HG03066 (cell line): ENCODE data around the gene BMP7.

ENCODE experiments used
- ATAC-seq: cut with Tn5 transposase; IDR thresholded peaks from one replicate; pipeline ENCODE4 v1.9.1; 2021; ENCODE audit warnings: low read depth; ENCODE audit not compliant: unreplicated experiment

BMP7 gene

DNA sequence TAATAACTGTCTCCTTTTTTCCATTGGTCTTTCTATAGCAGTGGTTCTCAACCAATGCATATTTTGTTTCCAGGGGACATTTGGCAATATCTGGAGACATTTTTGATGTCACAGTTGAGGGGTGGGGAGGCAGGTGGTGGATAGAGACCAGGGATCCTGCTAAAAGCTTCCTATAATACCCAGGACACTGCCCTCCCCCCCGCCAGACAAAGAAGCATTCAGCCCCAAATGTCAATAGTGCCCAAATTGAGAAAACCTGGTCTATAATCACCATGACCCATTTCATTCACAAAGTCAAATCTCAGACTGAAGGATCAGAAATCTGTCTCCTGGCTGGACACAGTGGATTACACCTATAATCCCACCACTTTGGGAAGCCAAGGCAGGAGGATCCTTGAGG is 128.8 kb downstream of the BMP7 start:
- ATAC-seq, result no peak

DNA sequence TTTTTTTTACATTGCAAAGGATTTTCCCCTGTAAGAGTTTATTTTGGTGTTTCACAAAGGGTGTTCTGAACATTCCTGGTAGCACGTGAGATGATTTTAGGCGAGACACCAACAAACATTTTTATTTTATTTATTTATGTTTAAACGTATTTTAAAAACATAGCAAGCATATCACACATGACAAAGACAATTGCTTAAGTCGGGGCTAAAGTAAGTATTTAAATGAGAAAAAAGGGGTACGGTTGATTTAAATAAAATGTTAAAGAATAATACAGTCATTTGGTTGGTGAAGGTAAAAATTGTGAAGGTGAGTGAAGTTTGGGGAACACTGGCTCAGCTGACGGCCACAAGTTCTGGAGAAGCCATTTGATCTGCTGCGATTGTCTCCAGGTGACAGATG is 129.7 kb downstream of the BMP7 start:
- ATAC-seq, result no peak

DNA sequence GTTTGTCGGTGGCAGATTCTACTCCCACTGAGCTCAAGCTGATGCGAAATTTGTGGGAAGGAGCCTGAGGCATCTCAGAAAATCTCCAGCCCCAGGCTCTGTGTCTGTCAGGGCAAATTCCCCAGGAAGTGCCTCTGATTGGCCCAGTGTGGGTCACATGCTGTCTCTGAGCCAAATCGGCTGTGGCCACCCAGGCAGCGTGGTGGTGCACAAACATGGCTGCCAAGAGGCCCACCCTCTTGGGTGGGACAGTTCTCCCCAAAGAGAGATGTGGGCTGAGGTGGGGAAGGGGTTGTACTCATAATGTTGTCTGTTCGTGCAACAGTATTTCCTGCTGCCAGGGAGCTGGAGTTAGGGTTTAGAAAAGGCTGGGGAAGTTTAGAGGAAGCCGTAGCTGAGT is 130.6 kb downstream of the BMP7 start:
- ATAC-seq, result no peak

DNA sequence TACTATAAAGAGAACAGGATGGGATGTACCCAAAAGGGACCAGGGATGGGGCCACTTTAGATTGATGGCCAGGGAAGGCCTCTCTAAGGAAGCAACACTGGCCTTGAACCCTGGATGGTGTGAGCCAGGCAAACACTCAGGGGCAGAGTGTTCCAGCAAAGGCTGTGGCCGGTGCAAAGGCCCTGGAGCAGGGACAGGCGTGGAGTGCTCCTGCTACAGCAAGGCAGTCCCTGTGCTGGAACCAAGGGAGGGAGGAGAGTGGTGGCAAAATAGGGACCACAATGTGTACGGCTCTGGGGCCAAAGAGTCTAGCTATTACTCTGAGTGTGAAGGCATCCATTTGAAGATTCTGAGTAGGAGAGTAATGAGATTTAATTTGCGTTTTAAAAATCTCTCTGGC is 131.6 kb downstream of the BMP7 start:
- no peak for ATAC-seq

DNA sequence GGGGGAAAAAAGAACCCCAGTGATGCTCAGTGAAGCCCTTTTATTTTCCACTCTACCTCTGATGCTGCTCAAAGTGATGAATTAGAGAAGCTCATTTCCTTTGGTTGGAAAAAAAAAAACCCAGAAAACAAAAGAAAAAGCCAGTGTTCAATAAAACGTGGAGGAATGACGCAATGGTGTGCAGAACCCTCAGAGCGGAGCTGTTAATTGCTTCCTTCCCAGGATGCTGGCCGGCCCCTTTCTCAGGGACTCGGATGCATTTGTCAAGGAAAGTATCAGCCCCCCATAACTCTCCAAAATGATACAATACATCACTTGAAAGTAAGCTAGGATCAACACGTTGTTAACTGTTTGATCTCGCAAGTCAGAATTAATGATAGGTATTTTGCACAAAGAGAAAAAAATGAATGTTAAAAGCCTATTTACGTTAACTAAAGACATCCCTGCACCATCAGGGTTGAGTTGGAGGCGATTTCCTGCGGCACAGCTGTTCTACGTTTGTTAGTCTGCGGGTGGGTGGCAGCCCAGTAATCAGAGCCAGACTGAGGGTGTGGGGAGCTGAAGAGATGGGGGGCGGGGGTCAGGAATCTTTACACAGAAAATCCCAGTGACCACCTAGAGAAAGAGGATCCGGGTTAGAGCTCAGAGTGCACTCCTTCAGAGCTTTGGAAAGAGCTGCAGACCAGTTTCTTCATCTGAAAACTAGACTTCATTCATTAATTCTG is 132.4 kb downstream of the BMP7 start:
- ATAC-seq, result no peak

DNA sequence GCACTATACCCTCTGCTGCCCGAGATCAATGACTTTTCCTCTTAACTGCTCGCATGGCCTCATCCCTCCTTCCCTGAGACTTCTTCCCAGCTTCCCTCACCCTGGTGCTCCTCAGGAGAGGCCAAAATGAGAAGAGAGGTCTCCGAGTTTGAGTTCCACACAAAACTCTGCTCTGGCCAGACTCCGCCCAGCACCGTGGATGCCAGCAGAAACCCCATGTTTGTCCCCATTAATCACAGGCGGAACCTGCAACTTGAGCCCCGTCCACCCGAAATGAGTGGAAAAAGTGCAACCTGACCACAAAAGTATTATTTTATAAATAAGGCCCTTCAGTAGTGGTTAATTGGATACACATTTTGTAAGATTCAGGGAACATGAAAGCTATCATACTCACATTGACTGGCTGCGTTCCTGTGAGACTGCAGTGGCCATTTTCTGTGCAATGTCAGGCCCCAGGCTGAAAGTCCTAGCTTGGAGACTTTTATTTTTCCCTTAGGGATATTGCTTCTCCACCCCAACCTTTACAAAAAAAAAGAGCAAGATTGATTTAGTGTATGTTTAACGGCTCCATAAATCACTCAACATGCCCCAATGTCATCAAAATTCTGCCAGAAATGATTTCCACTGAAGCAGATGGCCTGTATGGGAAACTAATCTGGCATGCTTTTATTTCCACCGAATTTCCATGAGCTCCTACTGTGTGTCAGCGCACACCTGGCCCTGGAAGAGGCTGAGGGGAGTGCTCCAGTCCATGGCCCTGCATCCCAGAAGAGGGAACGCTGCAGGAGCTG is 134.6 kb downstream of the BMP7 start:
- no peak for ATAC-seq

DNA sequence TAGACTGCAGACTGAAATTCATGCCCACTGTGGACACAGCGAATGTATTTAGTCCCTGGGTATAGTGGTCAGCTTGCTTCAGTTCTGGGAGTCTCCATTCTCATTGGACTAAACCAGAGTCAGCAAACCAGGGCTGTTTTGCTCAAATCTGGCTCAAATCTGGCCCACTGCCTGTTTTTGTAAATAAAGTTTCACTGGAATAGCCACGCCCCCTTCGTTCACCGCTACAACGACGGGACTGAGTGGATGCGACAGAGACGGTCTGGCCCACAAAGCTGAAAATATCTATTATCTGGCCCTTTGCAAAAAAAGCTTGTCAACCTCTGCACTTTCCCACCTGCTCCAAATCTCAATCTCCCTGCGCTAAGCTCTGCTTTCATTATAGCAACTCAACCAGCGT is 135.4 kb downstream of the BMP7 start:
- no peak for ATAC-seq

DNA sequence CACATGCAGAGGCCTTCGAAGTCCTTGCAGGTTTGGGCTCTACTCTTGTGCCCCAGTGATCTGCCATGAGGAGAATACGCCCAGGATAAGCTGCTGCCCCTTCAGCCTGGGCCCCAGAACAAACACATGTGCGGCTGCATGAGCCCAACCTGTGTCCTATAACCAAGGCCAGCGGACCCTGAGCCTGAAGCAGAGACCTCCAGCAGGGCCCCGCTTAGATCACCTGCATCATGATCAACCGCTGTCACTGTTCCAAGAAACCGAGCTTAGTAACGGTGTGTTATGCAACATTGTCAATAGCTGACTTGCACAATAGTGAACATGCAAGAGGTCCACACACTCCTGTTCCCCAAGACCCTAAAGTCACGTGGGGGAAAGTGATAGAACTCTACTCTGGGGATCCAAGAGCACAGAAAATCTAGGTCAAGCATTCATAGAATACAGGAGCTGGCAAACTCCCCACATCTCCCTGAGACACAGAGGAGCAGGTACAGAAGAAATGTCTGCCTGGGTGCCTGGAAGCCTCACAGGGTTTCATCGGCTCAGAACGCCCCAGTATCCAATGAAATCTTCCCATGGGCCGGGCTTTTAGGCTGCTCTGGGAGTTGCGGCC is 136.2 kb downstream of the BMP7 start:
- ATAC-seq, result no peak

DNA sequence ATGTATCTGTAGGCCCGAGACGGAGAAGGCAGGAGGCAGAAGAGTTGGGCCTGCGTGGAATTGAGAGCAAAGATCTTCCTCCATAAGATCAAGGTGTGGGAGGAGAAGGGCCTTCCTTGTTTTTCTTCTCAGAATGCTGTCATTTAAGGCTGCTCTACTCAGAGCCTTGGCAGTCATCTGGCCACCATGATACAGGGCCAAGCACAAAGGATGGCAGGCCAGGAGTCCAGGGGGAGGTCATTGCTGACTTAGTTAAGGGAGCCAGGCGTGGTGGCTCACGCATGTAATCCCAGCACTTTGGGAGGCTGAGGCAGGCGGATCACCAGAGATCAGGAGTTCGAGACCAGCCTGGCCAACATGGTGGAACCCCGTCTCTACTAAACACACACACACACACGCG is 137.1 kb downstream of the BMP7 start:
- ATAC-seq, result no peak

DNA sequence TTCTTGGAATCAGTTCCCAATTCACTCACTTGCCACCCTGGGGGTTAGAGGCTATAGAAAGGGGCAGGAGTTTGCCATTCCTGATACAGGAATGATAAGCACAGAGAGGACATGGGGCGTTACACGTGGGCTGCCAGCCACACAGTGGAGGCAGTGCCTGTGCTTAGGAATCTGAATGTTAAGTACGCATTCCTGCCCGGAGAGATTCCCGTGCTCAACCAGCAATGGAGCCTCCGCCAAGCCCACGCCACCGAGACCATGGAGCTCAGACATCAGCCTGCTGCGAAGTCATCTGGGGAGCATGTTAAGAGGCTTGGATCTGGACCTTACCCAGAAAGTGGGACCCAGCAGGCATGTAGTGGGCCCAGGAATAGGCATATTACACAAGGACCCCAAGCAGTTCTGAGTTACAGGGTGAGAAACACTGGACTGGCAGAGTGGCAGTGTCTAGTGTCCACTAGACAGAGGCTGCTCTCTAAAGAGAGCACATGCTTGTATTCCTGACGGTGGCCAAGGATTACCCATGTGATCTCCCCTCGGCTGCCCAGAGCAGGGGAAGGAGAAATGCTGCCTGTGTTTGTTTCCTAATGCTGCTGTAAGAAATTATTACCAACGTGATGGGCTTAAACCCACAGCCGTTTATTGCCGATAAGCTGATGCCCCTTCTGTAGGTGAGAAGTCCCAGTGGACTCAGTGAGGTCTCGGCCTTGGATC is 138.2 kb downstream of the BMP7 start:
- no peak for ATAC-seq

DNA sequence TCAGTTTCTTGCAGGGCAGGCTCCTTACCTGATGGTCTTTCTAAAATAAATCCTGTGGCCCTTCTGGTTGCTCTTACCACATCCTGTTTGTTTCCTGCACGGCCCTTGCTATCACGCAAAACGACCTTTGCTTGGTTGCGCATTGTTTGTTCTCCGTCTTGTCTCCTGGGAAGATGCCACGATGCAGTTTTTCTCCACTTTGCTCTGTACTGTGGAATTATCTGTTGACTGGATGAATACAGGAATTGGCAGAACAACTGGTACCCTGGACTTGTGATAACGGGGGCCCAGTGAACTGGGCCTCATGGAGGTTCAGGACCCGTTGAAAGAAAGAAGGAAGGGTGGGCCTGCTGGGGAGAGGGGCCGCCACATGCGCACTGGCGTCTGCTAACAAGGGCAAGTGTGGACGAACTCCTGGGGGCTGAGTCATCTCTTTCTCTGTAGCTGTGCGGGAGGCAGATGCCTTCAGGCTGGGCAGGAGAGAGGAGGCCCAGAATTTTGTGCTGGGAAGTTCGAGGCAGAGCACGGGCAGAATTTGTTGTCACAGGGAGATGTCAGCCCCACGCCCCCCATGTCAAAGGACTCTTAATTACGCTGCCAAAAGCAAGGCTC is 139.9 kb downstream of the BMP7 start:
- no peak for ATAC-seq

DNA sequence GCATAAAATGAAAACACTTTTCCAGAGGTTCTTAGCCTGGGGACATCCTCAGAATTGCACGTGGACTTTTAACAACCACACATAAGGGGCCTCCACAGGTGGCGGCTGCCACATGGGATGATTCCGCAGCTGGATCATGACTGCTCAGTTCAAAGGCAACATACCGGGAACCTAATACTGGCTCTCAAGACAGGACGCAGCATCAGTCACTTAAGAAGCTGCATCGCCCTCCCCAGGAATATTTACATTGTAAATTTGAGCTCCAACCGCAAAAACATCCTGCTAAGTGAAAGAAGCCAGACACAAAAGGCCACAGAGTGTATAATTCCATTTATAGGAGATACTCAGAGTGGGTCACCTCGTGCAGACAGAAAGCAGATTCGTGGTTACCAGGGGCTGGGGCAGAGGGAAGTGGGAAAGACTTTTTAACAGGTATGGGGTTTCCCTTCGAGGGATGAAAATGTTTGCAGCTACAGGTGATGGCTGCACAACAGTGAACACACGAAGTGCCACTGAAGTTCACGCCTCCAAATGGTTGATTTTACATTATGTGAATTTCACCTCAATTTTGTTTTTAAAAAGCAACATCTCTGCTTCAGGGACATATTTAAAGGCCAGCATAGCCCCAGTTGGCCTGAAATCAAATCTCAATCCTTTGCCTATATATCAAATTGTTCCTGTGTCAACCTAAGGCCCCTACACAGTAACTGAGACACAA is 141.5 kb downstream of the BMP7 start:
- no peak for ATAC-seq

DNA sequence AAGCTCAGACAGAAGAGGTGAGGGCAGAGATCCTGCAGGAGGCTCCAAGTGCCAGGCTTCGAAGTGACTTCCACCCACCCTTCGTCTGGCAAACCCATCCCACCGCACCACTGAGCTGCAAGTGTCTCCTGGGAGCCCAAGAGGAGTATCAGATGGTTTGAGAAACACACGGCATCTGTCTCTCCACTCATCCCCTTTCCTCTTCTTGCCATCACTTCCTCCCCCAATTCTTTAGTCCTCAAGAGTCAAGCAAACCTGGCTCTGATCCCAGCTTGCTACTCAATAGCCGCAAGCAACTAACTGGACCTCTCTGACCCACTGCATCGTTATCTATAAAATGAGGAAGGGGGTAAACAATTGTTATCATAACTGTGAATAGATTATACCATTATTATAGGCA is 142.1 kb downstream of the BMP7 start:
- no peak for ATAC-seq

DNA sequence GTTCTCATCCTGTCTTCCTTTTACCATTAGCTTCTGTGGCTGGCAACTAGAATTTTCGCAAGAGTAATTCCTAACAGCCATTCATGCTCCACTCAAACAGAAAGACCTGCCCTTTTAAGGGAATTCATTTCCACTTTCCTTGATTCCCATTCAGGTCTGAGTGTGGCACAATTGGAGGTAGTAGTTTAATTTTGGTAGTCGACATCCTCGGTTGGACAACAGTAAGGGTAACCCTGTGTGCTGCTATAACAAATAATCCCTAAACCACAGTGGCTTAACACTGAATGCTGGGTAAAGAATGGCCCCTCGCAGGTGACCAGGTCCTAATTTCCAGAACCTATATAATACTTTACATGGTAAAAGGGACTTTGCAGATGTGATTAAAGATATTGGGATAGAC is 142.9 kb downstream of the BMP7 start:
- ATAC-seq, result no peak

DNA sequence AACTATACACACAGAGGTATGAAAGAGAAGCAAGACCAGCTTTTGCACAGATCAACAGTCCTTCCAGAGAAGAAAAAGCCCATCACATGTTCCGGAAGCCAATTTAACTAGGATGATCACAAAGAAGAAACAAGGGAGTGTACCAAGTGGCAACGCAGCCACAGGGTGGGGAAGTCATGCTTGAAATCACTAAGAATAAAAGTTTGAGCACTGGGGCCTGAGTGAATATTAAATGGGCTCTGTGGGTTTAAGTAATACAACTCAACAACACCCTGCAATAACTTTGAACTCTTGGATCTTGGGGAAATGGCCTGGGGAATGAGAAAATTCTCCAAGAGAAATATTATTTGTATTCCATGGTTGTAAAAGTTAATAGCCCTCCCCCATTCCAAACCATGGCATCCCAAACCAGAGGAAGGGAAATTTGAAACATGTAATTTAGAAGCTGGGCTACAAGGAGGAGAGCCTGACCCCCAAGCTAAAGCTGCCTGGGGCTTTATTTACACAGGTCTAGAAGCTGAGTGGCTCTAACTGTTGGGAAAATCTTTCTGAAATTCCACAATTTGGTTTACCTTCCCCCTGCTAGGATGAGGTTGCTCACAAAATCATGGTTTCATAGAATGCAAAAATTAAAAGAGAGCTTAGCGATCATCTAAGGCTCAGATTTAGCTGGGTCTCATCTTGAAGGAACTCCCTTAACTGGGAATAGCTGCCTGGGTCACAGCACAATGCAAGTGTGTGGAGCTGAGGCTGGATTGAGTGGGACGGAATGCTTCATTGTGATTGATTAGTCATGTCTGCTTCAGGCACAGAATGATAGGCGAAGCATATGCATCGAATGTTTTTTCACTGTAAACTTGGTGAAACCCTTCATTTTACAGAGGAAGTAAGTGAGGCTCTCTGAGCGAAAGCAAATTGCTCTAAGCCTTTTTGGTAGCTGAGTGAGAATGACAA is 143.6 kb downstream of the BMP7 start:
- ATAC-seq, result no peak

DNA sequence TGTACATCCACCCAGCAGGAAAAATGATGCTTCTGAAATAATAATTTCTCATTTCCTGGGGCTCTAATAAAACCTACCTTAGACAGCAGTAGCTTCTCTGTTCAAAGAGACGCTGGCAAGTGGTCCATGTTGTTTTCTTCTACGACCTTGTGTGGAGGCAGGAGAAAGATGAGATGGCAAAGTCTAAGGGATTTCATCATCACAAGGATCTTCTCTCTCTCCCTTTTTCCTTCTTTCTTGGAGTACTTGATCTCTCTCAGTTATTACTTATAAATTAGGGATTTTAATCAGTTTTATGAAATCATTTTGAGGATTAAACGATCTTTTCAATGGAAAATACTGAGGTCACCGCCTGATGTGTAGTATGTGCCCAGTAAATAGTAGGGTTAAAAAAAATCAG is 147.5 kb downstream of the BMP7 start:
- no peak for ATAC-seq
